ENCODE data around the gene VENTX.

The VENTX gene

DNA sequence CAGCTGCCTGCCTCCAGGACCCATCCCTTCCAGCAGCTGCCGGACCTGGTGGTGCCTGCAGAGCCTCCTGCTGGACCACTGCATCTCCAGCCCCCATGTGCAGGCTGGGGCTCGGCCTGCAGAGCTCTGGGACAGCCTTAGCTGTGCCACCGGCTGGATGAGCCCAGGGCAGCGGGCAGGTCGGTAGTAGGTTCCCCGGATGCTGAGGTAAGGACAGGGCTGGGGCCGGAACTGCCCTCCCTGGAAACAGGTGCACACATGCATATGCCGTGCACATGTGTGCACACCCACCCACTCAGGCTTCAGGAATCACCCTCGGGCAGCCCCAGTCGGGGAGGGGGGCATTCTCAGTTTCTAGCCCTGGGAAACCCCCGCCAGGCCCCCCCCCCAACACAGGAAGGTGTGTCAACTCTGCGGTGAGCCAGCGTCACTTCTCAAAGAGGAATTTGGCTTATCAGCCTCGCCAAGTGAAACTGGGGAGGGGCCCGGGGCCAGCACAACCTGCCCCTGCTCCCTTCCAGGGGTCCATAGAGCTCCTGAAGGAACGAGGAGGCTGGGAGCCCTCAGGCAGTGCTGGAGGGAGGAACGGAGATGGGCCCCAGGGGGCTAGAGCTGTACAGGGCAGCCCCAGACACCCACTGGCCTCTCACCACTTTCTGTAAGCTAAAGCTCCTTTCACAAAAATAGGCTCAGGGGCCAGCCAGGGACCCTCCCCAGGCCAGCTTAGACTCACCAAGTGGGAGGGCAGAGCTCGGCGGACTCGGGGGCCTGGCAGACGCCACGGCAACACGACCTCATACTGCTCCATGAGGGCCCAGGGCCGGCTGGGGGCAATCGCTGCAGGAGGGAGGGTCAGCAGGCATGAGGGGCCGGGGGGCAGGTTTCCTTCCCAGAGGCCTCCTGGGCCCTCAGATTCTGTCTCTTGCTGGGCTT is 37.4 kb downstream of the VENTX start:
- H3K4me1 ChIP-seq (ENCODE audit: control insufficient read depth, insufficient read depth, low read length), result no peaks in the 10 kb centered on the region
- H3K4me3 ChIP-seq (ENCODE audit: low read depth, low read length), result no peak overlapping the region
- H3K27me3 ChIP-seq (ENCODE audit: control insufficient read depth, insufficient read depth, low read length), result peaks cover 3% of the 10 kb centered on the region
- no peak overlapping the region for H3K9ac ChIP-seq (ENCODE audit: low read depth, low read length)
- no peaks in the 10 kb centered on the region for H3K9me3 ChIP-seq (ENCODE audit: control insufficient read depth, insufficient read depth, low read length)
- peaks cover 15% of the 10 kb centered on the region for H3K36me3 ChIP-seq (ENCODE audit: control insufficient read depth, insufficient read depth, low read length)

GRCh38 chr10:133275684-133276092 is 38.0 kb downstream of the VENTX start:
- Histone ChIP-seq H3K9ac (ENCODE audit: low read depth, low read length) (no peak overlapping the region), H3K4me3 (ENCODE audit: low read depth, low read length) (no peak overlapping the region), H3K9me3 (ENCODE audit: control insufficient read depth, insufficient read depth, low read length) (no peaks in the 10 kb centered on the region), H3K36me3 (ENCODE audit: control insufficient read depth, insufficient read depth, low read length) (peaks cover 19% of the 10 kb centered on the region), H3K4me1 (ENCODE audit: control insufficient read depth, insufficient read depth, low read length) (no peaks in the 10 kb centered on the region), H3K27me3 (ENCODE audit: control insufficient read depth, insufficient read depth, low read length) (peaks cover 3% of the 10 kb centered on the region)

DNA sequence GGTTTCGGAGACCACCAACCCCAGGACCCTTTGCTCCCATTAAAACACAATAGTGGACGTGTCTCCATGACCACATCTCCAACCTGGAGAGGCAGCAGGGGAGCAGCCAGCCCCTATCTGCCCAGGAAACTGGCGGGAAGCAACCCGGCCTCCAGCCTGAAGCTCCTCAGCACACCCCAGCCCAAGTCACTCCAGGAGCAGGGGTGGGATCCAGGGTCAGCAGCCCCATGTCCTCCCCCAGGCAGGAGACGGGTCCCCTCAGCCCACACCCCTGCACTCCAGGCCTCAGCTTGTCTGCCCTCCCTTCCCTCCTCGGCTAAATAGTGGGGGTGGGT is 38.4 kb downstream of the VENTX start:
- H3K4me1 ChIP-seq (ENCODE audit: control insufficient read depth, insufficient read depth, low read length), result no peaks in the 10 kb centered on the region
- H3K27me3 ChIP-seq (ENCODE audit: control insufficient read depth, insufficient read depth, low read length), result peaks cover 3% of the 10 kb centered on the region
- peak overlapping the region; percentile 37 for H3K4me3 ChIP-seq (ENCODE audit: low read depth, low read length)
- H3K36me3 ChIP-seq (ENCODE audit: control insufficient read depth, insufficient read depth, low read length), result peaks cover 20% of the 10 kb centered on the region
- H3K9ac ChIP-seq (ENCODE audit: low read depth, low read length), result peak overlapping the region; percentile 47
- H3K9me3 ChIP-seq (ENCODE audit: control insufficient read depth, insufficient read depth, low read length), result no peaks in the 10 kb centered on the region

DNA sequence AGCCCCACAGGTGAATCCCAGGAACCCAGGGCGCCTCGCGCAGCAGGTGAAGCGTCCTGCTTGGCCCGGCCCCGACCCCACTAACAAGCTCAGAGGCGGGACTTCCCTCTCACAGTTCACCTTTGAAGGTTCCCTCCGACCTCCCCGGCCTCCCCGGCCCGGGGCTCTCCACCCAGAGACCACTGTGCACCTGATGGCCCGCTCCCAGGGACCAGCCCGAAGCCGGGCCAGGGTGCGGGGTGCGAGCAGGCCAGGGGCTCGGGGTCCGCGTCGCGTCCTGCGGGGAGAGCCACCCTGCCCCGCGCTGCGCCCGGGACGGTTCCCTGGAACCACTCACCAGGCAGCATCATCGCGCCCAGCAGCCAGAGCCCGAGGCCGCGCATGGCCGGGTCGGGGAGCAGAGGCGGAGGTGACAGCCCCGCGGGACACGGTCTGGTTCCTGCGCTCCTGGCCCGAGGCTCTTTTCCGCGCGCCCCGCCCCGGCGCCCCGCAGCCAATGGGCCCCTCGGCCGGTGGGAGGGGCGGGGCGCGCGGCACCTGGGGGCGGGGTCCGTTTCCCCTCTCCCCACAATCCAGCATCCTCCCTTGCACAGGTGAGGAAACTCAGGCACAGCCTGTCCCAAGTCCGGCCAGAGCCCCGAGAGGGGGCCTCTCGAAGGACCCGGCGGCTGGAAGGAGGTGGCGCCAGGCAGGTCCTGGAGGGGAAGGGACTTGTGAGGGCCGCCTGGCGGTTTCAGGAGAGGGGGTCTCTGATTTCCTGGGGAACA is 39.0 kb downstream of the VENTX start, which contains the start of gene ADAM8:
Gene ADAM8, minus strand, starts transcription at position 434 of the 767 bp plus-strand sequence. Its CDS starts 51 bp downstream, at position 383.
- Histone ChIP-seq H3K27me3 (ENCODE audit: control insufficient read depth, insufficient read depth, low read length) (peaks cover 3% of the 10 kb centered on the region), H3K4me1 (ENCODE audit: control insufficient read depth, insufficient read depth, low read length) (no peaks in the 10 kb centered on the region), H3K4me3 (ENCODE audit: low read depth, low read length) (peak within 1 kb of the TSS; percentile 37), H3K36me3 (ENCODE audit: control insufficient read depth, insufficient read depth, low read length) (peaks cover 21% of the 10 kb centered on the region), H3K9ac (ENCODE audit: low read depth, low read length) (peak within 1 kb of the TSS; percentile 47), H3K9me3 (ENCODE audit: control insufficient read depth, insufficient read depth, low read length) (no peaks in the 10 kb centered on the region)

GRCh38 chr10:133277277-133277992 is 39.8 kb downstream of the VENTX start:
- Histone ChIP-seq H3K4me3 (ENCODE audit: low read depth, low read length) (no peak overlapping the region), H3K36me3 (ENCODE audit: control insufficient read depth, insufficient read depth, low read length) (peaks cover 29% of the 10 kb centered on the region), H3K4me1 (ENCODE audit: control insufficient read depth, insufficient read depth, low read length) (no peaks in the 10 kb centered on the region), H3K27me3 (ENCODE audit: control insufficient read depth, insufficient read depth, low read length) (peaks cover 3% of the 10 kb centered on the region), H3K9me3 (ENCODE audit: control insufficient read depth, insufficient read depth, low read length) (no peaks in the 10 kb centered on the region), H3K9ac (ENCODE audit: low read depth, low read length) (peak overlapping the region; percentile 26)

DNA sequence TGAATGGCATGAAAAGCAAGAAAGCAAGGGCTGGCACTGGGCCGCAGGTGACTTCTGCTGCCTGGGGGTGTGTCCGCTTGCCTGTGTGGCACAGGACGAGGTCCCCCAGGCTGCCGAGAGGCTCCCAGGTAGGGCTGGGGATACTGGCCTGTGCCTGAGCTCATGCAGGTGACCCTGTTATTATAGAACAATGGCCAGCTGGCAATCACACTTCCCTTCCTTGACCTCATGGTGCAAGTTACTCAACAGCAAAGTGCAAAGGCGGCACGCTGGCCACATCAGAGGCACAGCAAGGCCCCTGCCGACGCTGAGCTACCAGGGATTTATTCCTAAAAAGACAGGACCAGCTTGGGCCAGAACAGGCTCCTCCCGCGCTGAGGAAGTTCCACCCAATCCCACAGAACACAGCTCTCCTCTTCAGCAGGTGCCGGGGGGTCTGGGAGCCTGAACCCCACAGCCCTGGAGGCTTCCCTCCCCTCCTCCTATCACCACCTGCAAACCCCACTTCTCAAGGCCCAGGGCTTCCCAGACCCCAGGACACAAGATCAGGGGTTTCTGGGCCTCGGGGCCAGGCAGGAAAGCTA is 40.4 kb downstream of the VENTX start:
- Histone ChIP-seq H3K27me3 (ENCODE audit: control insufficient read depth, insufficient read depth, low read length) (peaks cover 3% of the 10 kb centered on the region), H3K36me3 (ENCODE audit: control insufficient read depth, insufficient read depth, low read length) (peaks cover 35% of the 10 kb centered on the region), H3K9ac (ENCODE audit: low read depth, low read length) (no peak overlapping the region), H3K4me1 (ENCODE audit: control insufficient read depth, insufficient read depth, low read length) (no peaks in the 10 kb centered on the region), H3K9me3 (ENCODE audit: control insufficient read depth, insufficient read depth, low read length) (no peaks in the 10 kb centered on the region), H3K4me3 (ENCODE audit: low read depth, low read length) (no peak overlapping the region)

- H3K36me3 ChIP-seq (ENCODE audit: control insufficient read depth, insufficient read depth, low read length), result peaks cover 39% of the 10 kb centered on the region
- H3K27me3 ChIP-seq (ENCODE audit: control insufficient read depth, insufficient read depth, low read length), result peaks cover 3% of the 10 kb centered on the region
- no peak overlapping the region for H3K9ac ChIP-seq (ENCODE audit: low read depth, low read length)
- H3K9me3 ChIP-seq (ENCODE audit: control insufficient read depth, insufficient read depth, low read length), result no peaks in the 10 kb centered on the region
- no peaks in the 10 kb centered on the region for H3K4me1 ChIP-seq (ENCODE audit: control insufficient read depth, insufficient read depth, low read length)
- H3K4me3 ChIP-seq (ENCODE audit: low read depth, low read length), result no peak overlapping the region
These were observed 41.1 kb downstream of the VENTX start for GRCh38 chr10:133278577-133279265.

DNA sequence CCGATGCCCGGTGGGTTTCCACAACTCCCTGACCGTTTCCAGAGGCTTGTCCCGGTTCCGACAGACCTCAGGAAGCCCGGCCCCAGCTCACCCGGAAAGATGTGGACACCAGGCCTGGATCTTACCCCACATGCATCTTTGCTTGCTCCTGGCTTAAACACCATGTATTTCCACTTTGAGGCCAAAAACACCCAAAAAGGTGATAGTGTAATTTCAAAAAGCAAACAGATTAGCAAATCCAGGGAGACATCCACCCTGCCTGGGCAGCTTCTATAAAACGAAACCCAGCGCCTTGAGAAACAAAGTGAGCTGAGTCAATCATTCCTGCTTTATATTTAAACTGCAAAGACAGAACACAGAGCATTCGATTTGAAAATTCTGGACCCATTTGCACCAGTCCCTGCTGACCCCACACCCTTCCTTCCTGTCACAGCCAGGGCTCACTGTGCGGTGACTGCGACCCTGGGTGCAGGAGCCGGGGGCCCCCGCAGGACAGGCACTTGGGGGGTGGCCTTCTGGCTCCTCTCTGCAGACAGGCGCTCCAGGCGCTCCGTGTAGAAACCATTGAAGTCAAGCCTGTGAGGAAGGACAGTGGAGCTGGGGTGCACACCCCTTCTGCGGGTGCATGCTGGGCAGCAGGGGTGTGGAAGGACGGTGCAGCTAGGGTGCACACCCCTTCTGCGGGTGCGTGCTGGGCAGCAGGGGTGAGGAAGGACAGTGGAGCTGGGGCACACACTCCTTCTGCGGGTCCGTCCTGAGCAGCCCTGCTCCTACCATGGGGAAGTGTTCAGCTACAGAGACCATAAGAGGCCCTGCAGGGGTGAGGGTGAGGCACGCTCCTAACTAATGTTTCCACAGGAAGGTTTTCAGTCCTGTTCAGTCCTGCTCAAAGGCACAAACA is 41.9 kb downstream of the VENTX start:
- Histone ChIP-seq H3K4me3 (ENCODE audit: low read depth, low read length) (no peak overlapping the region), H3K9ac (ENCODE audit: low read depth, low read length) (no peak overlapping the region), H3K9me3 (ENCODE audit: control insufficient read depth, insufficient read depth, low read length) (no peaks in the 10 kb centered on the region), H3K4me1 (ENCODE audit: control insufficient read depth, insufficient read depth, low read length) (no peaks in the 10 kb centered on the region), H3K36me3 (ENCODE audit: control insufficient read depth, insufficient read depth, low read length) (peaks cover 47% of the 10 kb centered on the region), H3K27me3 (ENCODE audit: control insufficient read depth, insufficient read depth, low read length) (peaks cover 3% of the 10 kb centered on the region)

DNA sequence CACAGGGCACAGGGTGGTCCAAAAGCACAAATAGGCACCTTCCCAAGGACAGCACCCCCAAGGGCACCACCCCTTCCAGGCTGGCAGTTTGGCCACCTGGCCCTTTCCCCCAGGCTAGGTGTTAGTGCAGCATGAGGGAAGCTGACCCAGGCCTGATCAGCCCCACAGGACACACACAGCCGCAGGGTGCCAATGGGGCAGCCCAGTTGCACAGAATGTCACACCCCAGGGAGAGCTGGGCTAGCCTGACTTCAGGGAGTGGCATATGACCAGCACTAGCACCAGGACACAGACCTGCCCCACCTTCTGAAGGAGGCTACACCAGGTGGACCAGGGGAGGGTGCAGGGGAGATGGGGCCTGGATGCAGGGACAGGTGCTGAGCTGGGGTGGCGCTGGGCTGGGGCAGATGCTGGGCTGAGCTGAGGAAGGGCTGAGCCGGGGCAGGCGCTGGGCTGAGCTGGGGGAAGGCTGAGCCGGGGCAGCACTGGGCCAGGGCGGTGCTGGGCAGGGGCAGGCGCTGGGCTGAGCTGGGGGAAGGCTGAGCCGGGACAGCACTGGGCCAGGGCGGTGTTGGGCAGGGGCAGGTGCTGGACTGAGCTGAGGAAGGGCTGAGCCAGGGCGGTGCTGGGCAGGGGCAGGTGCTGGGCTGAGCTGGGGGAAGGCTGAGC is 42.9 kb downstream of the VENTX start:
- no peak overlapping the region for H3K4me3 ChIP-seq (ENCODE audit: low read depth, low read length)
- H3K27me3 ChIP-seq (ENCODE audit: control insufficient read depth, insufficient read depth, low read length), result peaks cover 3% of the 10 kb centered on the region
- H3K4me1 ChIP-seq (ENCODE audit: control insufficient read depth, insufficient read depth, low read length), result no peaks in the 10 kb centered on the region
- no peaks in the 10 kb centered on the region for H3K9me3 ChIP-seq (ENCODE audit: control insufficient read depth, insufficient read depth, low read length)
- H3K9ac ChIP-seq (ENCODE audit: low read depth, low read length), result no peak overlapping the region
- H3K36me3 ChIP-seq (ENCODE audit: control insufficient read depth, insufficient read depth, low read length), result peaks cover 57% of the 10 kb centered on the region

DNA sequence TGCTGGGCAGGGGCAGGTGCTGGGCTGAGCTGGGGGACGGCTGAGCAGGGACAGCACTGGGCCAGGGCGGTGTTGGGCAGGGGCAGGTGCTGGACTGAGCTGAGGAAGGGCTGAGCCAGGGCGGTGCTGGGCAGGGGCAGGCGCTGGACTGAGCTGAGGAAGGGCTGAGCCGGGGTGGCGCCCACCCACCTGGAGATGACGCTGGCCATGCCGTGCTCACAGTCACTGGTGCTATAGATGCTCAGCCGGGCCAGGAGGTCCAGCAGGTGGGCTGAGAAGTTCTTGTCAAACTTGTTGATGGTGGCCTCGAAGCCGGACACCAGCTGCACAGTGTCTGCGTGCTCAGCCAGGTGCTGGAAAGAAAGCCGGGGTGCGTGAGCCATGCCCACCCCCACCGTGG is 43.4 kb downstream of the VENTX start:
- H3K4me1 ChIP-seq (ENCODE audit: control insufficient read depth, insufficient read depth, low read length), result no peaks in the 10 kb centered on the region
- peaks cover 58% of the 10 kb centered on the region for H3K36me3 ChIP-seq (ENCODE audit: control insufficient read depth, insufficient read depth, low read length)
- H3K27me3 ChIP-seq (ENCODE audit: control insufficient read depth, insufficient read depth, low read length), result peaks cover 2% of the 10 kb centered on the region
- no peaks in the 10 kb centered on the region for H3K9me3 ChIP-seq (ENCODE audit: control insufficient read depth, insufficient read depth, low read length)
- H3K4me3 ChIP-seq (ENCODE audit: low read depth, low read length), result no peak overlapping the region
- H3K9ac ChIP-seq (ENCODE audit: low read depth, low read length), result no peak overlapping the region
